Cardiac fibroblast (primary cell): ENCODE data around the gene SRPK2.
A peak's percentile ranks its signal among the peaks of the same experiment; 100 is the strongest.

Source experiments
- DNase-seq, 2 donors: peaks; one replicate each; pipeline versions ENCODE4 v3.0.0 to v3.0.0-alpha.2; 2010; ENCODE audit warnings: low read depth in 2 of 2
- H3K4me3 ChIP-seq, 2 donors: replicated peaks in 1 of 2; 1 replicate in 1 of 2; 2 replicates in 1 of 2; pipeline ENCODE4 v1.5.1; 2011; ENCODE audit warnings: low read depth in 2 of 2, low read length in 2 of 2, mild to moderate bottlenecking in 2 of 2, moderate library complexity in 1 of 2
- TF ChIP-seq, protein P1 (sequence below): IDR thresholded peaks from one replicate; pipeline ENCODE4 v1.5.1; 2011; ENCODE audit warnings: low read depth, mild to moderate bottlenecking, low read length, inconsistent platforms

The SRPK2 gene

DNA sequence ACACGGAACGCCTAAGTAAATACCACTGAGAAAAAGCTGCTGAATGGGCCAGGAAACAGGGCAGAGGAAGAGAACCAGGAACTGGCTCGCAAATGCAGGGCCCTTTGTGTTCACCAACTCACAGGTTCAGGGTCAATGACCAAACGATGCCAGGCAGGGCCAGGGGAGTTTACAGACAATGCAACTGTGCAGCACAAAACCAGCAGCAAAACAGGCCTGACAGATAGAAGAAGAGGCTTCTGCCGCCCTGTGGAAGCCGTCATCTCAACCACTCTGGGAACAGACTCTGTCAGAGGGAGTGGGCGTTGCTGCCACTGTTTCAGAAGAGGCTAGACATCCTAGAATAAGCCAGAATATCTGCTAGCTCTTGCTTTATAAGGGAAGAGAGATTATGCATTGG is 256.8 kb downstream of the SRPK2 start:
- TF ChIP-seq, protein P1, sequence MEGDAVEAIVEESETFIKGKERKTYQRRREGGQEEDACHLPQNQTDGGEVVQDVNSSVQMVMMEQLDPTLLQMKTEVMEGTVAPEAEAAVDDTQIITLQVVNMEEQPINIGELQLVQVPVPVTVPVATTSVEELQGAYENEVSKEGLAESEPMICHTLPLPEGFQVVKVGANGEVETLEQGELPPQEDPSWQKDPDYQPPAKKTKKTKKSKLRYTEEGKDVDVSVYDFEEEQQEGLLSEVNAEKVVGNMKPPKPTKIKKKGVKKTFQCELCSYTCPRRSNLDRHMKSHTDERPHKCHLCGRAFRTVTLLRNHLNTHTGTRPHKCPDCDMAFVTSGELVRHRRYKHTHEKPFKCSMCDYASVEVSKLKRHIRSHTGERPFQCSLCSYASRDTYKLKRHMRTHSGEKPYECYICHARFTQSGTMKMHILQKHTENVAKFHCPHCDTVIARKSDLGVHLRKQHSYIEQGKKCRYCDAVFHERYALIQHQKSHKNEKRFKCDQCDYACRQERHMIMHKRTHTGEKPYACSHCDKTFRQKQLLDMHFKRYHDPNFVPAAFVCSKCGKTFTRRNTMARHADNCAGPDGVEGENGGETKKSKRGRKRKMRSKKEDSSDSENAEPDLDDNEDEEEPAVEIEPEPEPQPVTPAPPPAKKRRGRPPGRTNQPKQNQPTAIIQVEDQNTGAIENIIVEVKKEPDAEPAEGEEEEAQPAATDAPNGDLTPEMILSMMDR: no peak
- H3K4me3 ChIP-seq: no peak overlapping the region
- no peak for DNase-seq

DNA sequence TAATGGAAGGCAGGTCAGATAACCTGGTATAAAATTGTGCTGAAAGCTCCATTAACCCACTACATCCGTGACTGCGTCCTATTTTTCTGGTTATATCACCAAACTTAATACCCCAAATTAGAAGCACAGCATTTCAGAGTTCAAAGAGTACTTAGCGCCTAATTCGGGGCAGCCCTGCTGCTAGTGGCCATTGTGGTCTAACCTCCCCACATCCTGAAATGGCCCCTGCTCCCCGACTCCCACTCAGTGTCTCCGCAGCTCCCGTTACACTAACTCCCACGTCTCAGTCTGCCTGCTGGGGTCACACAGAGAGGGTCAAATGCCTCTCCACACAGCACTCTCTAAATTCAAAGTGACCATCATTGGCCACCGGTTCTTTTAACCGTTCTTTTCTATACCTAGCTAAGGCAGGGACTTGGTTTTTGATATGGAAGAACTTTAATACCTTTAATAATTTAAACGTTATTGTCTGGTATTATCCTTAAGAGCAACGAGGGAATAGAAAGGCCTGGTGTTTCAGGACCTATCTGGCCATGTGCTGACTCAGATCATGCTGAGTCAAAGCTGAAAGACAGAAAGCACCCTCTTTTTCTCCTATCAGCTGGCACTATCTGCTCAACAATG is 257.6 kb downstream of the SRPK2 start:
- peak in 1 of 2 donors; percentile 43 for DNase-seq
- TF ChIP-seq, protein P1: no peak
- no peak overlapping the region for H3K4me3 ChIP-seq

DNA sequence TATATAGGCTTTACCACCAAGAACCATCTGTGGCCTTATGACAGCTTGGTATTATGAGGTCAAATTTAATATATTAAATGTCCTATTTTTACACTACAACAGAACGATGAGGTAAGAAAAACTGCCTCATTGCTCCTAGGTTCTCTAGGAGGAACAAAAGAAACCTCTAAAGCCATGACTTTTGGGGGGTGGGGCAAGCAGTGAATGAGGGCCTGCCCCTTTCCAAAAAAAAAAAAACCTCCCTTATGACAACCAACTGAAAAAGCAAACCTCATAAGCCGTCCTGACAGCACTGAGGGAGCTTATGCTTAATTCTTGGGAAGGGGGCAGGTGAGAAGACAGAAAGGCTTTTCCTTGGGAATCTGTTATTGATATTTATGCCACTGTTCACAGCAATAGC is 258.1 kb downstream of the SRPK2 start:
- no peak for DNase-seq
- no peak overlapping the region for H3K4me3 ChIP-seq
- TF ChIP-seq, protein P1: no peak

DNA sequence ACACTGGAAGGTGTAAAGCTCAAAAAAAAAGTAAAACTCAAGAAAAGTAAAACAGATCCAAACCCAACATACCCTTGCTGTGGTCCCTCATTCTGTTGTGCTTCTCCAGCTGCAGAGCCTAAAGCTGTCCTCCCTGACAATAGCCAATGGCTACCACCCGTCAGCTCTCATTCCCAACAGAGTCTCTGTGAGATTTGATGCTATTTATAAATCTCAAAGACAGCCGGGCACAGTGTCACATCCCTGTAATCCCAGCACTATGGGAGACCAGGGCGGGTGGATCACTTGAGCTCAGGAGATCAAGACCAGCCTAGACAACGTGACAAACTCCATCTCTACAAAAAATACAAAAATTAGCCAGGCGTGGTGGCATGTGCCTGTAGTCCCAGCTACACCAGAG is 258.7 kb downstream of the SRPK2 start:
- DNase-seq: no peak
- TF ChIP-seq, protein P1: no peak
- no peak overlapping the region for H3K4me3 ChIP-seq

DNA sequence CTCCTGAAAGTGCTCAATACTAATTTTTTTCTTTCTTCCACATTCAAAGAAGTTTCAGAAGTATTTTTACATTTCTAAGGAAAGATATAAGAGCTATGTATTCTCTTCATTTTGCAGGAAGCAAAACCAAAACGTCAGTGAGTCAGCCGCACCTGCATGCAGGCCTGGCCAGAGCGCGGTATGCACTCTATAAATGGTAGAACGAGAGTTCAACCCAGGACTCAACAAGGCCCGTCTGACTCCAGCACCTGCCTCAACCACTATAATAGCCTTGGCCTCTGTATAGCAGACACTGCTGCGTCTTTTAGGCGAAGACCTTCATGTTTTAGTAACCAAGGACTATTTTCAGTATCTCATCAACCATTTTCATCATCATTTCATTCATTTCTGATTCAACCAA is 261.5 kb downstream of the SRPK2 start:
- DNase-seq: no peak
- TF ChIP-seq, protein P1: no peak

DNA sequence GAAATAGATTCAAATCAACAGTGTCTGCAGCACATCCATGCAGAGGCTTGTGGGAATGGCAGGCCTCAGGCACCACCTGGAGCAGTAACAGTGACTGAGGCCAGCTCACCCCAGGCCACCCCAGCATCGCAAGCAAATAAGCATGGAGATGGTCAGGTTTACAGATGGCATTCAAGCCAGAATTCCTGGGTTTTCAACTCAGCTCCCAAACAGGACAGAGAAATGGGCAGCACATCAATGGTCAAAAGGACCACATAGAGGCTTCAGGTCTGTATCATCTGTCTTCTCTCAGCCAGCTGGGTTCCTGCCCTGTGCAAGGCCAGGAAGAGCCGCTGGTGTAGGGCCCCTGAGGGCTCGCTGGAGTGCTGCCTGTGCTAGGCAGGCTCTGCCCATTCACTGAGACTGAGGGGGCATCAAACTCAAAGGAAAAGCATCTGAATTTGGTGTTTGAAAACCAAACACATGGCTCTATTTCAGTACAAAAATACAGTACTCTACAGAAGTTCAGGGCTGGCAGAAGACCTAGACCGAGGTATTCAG is 262.2 kb downstream of the SRPK2 start:
- no peak overlapping the region for H3K4me3 ChIP-seq

More for the DNA sequence above, 261.5 kb downstream of the SRPK2 start:
- H3K4me3 ChIP-seq: no peak overlapping the region

More for the DNA sequence above, 262.2 kb downstream of the SRPK2 start:
- TF ChIP-seq, protein P1: no peak
- DNase-seq: no peak
